ENCODE results near the gene LHX5.
"Not testable (repeated sequence)": the region's sequence is repeated elsewhere in the genome, so short reads cannot be mapped to it uniquely, and the experiment has no call there.

Gene LHX5

GRCh38 chr12:113471619-113472171 lies at the start of gene LHX5:
Gene LHX5 (minus strand): TSS chr12:113471871. CDS start chr12:113471498, 373 bp downstream.
- no peak for DNase-seq

GRCh38 chr12:113519464-113520307 lies 48.0 kb upstream of the LHX5 start:
- no peak for DNase-seq

DNA sequence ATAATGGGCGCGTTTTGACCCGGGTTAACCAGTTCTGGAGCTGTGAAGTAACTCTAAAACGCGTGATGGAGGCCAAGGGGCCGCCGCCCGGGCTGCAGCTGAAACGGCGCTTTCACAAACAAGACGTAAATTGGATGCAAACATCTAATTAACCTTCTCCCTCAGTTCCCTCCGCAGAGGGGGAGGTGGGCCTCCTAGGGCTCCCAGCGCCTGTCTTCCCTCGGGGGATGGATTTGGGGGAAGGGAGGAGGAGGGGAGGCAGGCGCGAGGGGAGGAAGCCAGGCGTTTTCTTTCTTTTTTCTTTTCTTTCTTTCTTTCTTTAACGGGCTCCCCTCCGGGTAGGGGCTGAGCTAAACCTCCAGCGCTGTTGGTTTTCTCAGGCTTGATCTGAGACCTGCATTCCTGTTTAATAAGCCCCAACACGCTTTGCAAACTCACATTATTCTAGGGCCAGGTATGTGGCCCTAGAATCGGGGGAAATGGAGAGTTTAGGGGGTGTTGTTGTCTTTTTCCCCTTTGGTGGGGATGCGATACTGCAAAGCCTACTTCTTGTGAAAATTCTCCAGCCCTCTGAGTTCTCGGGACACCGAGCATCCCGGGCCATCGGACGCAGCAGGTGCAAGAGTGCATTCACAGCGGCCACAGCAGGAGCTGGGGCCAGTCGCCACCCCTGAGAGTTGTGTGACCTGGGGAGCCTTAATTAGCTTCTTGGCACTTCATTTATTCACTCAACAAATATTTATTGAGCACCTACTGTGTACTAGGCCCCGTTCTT lies 43.6 kb upstream of the LHX5 start:
- DNase-seq: no peak

DNA sequence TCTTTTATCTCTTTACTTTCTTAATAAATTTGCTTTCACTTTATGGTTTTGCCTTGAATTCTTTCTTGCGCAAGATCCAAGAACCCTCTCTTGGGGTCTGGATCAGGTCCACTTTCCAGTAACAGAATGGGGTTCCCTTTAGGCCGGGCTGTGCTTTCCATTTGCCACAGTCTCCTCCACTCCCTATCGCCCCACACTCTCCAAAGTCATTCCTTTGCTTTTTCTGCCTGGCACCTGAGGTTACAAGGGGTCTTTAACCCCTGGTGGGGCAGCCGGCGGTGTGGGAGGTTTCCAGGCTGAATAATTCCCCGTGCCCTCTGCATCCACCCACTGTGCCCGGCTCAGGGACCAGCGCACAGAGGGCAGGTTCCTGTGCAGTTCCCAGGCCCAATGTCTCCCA lies 42.9 kb upstream of the LHX5 start:
- DNase-seq: no peak

DNA sequence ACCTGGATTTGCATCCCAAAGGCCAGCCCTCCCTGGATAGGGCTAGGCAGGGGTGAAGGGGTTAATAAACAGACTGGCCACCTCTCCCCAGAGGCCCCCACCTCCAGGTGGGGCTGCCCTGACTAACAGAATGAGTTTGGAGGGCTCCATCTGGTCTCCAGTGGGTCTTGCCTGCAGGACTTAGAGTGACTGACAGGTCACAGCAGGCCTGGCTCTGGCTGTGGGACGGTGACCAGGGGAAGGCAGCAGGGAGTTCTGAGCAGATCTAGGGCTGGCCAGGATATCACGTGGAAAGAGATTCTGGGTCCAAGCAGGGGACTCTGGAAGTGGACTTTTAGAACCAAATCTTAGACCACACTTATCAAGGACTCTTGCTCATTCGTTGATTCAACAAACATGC lies 40.9 kb upstream of the LHX5 start:
- DNase-seq: no peak

GRCh38 chr12:113506867-113507266 lies 35.2 kb upstream of the LHX5 start:
- DNase-seq: no peak

DNA sequence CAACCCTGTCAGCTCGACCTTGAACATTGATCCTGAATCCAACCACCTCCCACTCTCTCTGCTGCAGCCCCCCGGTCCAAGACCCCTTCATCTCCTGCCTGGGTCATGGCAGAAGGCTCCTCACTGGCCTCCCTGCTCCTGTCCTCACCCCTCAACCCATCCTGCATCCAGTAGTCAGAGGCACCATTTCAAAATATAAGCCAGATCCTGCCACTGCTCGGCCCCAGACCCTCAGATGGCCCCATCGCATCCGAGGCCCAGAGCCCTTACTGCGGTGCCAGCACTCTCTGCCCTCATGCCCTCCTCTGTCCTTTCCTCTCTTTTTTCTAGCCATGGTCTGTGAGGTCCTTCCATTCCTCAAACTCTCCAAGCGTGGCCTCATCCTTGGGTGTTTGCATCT lies 34.3 kb upstream of the LHX5 start:
- DNase-seq: no peak

- no peak for DNase-seq
Measured at GRCh38 chr12:113504917-113505316, 33.2 kb upstream of the LHX5 start.

DNA sequence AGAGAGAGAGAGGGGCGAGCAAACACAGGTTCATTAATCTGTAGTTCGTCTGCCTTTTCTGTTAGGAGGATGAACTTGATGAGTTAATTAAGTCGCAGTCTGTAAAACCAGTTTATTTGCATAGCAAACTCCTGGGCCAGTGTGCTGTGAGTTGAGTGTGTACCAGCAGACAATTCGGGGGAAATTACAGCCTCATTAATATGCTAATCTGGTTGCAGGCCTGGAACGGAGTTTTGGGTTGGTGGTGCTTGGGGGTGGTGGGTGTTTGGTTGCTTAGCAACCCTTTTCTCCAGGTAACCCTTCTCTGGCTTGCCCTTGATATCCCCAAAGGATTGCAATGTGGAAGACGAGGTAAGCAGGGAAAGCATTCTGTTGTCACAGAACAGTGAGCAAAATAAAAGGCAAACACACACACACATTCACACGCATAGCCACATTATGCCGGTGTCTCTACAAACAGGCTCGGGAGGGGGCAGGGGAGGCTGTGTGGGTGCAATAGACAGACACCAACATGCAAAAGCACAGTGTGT lies 29.2 kb upstream of the LHX5 start:
- no peak for DNase-seq

- no peak for DNase-seq
Measured at GRCh38 chr12:113500306-113500675, 28.6 kb upstream of the LHX5 start.

- DNase-seq: no peak
Measured at GRCh38 chr12:113498490-113498889, 26.8 kb upstream of the LHX5 start.

GRCh38 chr12:113497693-113498092 lies 26.0 kb upstream of the LHX5 start:
- DNase-seq: no peak

GRCh38 chr12:113495941-113496340 lies 24.3 kb upstream of the LHX5 start:
- not testable (repeated sequence) for DNase-seq

GRCh38 chr12:113488322-113488721 lies 16.7 kb upstream of the LHX5 start:
- DNase-seq: no peak

GRCh38 chr12:113486722-113487121 lies 15.1 kb upstream of the LHX5 start:
- no peak for DNase-seq

DNA sequence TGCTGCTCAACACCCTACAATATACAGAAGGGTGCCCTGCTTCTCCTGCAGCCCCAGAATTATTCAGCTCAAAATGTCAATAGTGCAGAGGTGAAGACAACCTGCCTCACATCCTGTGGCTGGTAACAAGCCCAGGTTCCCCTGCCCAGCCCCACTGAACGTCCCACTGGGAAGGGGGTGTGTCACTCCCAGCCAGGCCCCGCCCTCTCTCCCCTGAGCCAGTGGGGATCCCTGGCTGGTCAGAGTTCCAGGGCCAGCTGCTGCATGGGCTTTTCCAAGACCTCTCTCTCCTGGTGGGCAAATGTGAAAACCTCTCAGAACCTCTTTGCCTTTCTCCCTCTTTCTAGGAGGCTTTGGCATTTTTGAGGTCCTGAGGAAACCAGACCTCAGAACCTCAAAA lies 13.7 kb upstream of the LHX5 start:
- DNase-seq: no peak

- no peak for DNase-seq
Measured at GRCh38 chr12:113482334-113482733, 10.7 kb upstream of the LHX5 start.

- DNase-seq: no peak
Measured at GRCh38 chr12:113480336-113480971, 8.8 kb upstream of the LHX5 start.

DNA sequence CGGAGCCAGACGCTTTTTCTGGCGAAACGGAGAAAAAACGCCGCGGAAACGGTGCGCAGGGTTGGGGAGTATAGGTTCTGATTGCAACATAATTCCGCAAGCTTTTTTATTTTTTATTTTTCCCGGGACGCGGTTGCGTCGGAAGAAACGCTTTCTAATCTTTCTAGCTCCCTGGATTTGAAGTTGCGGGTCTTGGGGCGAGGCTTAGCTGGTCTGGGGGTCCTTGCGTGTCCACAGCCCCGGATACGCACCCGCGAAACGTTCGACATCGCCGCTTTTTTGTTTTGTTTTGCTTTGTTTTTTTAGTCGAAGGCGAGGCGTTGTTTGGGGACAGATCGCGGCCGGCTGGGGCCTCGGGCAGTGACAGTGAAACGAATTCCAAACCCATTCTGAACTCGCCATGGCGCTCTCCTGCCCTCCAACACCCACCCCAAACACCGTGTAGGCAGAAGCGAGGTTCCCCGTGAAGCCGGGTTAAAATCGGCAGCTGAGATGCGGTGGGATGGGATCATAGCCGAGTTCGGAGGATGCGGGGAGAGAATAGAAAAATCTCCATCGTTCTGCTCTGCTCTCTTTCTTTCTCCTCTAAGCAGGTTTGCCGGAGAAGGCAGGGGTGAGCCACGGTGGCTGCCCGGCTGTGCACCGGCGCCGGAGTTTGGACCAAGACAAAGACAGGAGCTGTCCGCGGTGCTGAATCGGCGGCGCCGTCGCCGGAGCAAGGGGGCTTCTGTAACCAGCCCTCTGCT lies 8.1 kb upstream of the LHX5 start:
- DNase-seq: peak in 2 of 14 donors; percentile 4 to 41

DNA sequence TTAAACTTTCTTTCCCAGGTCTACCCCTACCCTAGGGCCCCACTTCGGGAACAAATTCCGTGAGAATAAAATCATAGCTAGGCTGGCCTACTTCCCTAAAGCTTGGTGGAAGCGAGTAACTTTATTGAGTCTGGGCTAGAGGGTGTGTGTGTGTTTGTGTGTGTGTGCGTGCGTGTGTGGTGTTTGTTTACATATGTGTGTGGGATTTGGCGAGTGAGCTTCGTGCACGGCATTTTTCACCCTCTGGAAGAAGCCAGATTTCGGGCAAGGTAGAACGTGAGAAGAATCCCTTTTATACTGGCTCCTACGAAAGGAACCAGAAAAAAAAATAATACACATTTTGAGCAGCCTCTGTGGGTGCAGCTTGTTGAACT lies 7.5 kb upstream of the LHX5 start:
- no peak for DNase-seq

DNA sequence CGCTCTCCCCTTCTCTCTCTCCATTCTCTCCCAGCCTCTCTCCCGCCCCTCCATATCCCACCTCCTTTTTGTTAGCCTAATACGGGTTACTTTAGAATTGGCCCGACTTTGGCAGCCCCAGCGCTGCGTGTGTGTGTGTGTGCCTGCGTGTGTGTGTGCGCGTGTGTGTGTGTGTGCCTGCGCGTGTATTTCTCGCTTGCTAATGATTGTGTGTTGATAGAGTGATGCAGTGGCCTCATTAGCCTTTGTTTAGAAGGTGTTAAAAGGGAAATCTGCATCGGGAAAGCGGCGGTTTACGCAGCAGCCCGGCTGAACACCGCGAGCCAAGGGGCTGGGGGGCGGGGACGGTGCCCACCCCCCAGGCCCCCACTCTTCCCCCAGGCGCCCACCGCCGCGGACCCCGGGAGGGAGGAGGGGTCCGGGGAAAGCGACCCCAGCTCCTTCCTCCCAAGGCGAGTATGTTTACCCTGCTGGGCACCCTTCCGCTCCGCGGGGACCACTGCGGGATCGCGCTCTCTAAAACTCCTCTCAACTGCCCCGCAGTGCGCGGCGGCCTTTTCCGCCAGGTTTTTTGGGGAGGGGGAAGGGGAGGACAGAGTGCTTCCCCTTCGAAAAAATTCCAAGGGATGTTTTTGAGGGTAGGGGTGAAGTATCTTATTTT lies 6.8 kb upstream of the LHX5 start:
- no peak for DNase-seq

DNA sequence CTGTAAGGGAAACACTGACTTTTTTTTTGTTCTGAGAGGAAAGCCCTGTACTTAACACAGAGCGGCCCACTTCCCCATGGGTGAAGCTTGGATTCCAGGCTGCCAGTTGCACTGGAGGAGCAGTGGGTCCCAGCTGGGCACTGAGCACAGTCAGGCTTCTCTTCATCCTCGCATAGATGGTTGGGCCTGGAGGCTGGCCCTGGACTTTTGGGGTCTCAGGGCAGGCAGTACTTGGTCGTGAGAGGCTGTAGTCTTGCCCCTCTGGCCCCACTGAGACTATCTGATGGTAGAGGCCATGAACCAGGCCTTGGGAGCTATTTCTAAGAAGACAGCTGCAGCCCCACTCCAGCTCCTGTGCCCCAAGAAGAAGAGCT lies 6.2 kb upstream of the LHX5 start:
- DNase-seq: no peak

Measured in C1 segment of cervical spinal cord (tissue), 14 donors.